ENCODE results near the gene NDUFS6.

Gene NDUFS6

DNA sequence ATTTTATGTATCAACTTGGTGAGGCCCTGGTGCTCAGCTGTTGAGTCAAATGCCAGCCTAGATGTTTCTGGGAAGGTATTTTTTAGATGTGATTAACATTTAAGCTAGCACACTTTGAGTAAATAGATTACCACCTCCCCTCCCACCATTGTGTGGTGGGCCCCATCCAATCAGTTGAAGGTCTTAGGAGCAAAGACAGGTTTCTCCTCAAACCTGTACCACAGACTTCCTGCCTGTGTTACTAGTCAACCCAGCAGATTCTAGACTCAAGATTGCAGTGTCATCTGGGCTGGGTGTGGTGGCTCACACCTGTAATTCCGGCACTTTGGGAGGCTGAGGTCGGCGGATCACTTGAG, 35.3 kb upstream of the NDUFS6 start:
- no peak for DNase-seq

DNA sequence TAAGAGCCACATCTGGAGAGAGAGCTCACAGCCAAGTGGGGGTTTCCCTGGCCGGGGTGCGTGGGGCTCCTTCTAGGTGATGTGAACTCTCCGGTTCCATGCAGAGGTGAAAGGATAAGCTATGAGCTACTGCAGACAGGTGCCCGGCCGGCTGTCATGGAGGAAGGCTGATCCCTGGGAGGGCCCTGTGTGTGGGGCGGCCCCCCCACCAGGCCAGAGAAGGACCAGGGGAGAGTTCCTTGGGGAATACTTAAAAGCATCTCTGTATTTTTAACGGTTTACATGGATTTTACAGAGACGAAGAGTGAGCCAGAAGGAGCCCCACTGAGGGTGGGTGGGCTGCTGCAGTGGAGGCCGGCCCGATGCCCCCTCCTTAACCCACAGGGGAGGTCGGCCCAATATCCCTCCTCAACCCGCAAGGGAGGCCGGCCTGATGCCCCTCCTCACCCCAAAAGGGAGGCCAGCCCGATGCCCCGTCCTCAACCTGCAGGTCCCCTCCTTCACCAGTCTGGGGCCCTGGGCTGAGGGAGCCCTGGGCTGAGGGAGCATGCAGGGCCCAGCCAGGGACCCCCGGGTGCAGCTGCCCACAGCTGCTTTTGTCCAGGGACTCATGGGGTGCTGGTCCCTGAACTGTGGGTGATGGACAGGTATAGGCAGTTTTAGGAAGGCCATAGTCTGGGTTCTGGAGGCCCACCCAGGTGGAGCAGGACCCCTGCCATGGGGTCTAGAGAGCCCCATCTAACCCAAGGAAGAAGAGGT, 33.5 kb upstream of the NDUFS6 start:
- no peak for DNase-seq

DNA sequence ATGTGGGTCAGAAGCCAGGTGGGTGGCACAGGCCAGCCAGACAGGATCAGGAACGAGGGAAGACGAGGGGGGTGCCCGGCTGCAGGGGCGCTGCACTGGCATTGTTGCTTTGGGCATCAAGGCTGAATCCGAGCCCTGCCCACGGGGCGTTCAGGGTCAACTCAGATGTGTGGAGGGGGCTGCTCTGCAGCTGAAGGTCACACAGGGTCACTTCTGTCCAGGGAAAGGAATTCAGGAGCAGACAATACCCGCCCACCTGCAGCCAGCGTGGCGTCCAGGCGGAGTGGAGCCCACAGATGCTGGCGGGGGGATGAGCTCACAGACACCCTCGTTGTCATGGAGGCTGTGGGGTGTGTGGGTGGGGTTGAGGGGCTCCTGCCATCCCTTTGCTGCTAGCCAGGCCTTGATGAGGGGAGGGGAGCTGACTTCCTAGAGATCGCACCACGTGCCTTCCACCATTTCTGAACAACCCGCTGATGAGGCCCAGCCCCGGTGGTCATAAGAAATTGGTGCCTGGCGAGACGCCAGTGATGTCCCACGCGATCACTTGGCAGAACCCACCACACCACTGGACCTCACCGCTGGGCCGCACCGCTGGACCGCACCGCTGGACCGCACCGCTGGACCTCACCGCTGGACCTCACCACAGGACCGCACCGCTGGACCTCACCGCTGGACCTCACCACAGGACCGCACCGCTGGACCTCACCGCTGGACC, 32.8 kb upstream of the NDUFS6 start:
- no peak for DNase-seq

DNA sequence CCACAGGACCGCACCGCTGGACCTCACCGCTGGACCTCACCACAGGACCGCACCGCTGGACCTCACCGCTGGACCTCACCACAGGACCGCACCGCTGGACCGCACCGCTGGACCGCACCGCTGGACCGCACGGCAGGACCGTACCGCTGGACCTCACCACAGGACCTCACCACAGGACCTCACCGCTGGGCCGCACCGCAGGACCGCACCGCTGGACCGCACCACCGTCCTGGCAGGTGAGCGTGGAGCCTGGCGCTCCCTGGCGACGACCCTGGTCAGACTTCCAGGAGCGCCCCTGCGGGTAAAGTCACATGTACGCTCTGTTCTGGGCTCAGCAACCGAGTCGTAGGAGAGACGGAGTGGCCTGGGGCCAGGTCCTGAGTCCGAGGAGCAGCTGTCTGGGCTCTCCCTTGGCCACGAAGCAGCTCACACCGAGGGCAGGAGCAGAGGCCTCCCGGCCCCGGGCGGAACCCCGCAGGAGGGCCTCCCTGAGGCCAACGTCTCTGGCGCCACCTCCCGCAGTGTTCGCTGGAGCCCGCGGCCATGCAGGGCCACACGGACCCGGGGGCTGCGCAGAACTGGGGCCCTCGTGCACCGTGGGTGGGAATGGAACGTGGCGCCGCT, 32.1 kb upstream of the NDUFS6 start:
- DNase-seq = no peak

DNA sequence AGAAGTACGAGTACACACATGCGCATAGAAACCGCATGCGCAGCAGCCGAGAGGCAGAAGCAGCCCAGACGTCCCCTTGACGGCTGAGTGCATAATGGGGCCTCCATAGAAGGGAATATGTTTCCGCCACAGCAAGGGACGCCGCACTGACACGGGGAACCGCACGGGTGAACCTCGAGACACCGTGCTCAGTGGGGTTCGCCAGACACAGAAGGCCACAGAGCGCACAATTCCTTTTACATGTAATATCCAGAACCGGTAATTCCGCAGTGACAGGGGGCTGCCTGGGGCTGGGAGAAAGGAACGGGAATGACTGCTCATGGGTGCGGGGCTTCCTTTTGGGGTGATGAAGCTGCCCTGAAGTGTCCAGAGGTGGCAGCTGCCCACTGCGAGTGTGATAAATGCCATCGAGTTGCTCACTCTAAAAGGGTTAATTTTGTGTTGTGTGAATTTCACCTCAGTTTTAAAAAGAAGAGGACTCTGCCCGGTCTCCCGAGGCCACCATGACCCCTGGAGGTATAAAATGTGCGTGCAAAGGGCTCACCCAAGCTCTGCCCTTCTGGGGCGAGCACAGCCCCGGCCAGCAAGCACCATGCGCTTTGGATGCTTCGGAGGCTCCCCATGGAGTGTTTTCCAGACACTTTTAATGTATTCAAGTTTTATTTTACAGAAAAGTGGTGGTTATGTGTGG, 31.3 kb upstream of the NDUFS6 start:
- DNase-seq = no peak

DNA sequence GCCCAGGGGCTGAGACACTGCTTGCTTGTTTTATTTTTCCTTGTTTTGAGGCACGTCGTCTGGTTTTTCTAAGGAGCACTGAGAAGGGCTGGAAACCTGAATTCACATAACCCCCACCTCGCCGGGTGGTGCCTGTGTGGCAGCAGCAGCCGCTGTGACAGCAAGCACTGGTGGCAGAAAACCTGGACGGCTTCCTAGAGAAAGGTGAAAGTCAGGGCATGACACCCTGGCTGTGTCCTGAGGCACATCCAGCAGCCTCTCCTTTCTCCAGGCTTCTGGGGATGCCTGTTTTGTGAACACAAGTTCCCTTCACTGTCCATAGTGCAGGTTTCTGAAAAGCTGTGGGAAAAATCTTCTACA, 30.8 kb upstream of the NDUFS6 start:
- no peak for DNase-seq

DNA sequence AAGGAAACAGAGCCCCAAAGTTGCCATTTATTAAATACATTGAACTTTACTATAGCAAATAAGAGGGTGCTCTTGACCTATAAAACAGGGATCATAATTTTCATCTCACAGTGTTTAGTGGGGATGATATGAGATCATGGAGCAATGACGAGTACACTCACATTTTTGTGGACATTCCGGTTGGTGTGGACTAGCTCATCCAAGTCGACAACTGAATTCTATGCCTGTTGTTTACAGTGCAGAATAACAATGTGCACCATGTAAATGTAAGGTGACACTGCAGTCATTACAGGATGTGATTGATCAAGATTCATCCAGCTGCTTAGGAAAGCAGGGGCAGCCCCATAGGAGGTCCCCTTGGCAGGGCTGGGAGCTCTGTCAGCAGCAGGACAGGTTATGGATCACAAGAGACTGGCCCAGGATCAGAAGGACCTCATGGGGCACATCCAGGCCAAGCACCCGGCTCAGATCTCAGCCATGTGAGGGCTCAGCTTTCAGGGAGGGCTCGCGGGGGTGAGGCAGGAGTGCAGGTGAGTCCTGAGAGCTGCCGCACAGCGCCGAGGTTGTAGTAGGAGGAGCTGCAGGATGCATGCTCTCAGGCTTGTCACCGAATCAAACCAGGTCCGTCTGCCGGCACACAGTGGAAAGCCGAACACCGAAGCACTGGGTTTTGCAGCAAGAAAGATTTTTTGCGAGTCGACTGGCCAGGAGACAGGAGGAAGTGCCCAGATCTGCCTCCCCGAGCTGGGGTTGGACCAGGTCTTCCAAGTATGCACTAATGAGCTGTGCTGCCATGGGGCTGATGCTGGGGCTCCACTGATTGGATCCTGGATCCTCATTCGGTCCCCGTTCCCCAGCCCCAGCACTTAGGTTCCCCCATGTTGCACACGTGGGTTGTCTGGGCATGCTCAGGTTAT, 29.8 kb upstream of the NDUFS6 start:
- no peak for DNase-seq

DNA sequence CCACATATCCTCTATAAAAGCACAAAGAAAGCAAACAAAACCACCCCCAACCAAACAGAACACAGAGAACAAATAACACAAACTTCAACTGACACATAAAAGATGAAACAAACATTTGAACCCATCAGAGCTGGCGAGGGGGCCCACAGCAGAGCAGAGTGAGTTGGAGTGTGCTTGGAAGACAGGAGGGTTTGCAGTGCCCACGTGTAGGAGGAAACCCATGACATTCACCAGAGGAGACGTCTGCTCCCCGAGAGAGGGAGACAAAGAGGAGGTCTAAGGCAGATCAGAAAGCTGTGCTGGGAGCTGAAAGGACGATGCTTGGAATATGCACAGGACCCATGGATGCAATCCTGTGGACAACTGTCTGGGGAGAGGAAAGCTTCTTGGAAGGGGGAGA, 28.6 kb upstream of the NDUFS6 start:
- DNase-seq = no peak

DNA sequence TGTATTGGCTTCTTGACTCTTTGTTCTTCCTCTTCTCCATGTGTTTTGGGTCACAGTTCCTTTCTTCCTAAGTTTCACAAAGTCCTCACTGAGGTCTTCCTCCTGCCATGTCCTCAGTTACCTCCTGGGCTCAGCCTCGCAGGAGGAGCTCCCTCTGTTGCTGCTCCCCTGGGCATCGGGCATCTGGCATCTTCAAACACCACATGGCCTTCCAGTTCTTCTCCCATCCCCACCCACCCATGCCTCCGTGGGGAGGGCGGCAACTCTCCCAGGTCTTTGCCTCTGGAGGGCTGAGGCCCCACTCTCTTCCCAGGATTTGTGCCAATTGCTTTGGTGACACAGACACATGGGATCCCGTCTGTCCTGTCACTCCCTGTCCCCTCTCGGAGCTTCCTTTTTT, 24.4 kb upstream of the NDUFS6 start:
- no peak for DNase-seq

DNA sequence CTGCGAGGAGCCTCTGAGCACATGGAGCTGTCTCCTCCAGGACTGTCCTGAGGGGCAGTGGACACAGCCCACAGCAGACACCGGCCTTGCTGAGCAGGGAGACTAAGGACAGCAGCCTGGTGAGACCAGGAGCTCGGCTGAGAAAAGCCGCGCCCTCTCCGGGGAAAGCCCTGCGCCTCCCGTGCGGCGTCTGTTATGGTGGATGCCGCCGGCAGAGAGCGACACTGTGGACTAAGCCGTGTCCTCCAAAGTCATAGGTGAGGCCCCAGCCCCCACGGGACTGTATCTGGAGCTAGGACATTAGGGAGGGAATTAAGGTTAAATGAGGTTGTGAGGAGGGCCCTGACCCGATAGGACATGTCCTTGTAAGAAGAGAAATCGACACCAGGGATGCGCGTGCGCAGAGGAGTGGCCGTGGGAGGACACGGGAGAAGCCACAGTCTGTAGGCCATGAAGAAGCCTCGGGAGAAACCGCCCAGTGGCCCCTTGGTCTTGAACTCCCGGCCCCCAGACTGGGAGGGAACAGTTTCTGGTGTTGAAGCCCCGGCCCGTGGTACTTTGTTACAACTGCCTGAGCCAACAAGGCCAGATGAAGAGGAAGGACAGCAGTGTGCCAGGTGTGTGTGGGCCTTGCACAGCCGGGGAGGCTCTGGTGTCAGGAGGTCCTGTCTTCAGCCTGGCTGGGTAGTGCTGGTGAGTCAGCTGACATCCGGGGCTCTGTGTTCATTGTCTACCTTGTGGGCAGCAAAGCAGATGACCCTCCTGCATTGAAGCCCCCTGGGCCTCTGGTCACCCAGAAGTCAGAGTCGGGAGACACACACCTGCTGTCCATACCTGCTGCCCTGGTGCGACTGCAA, 23.7 kb upstream of the NDUFS6 start:
- DNase-seq = no peak

DNA sequence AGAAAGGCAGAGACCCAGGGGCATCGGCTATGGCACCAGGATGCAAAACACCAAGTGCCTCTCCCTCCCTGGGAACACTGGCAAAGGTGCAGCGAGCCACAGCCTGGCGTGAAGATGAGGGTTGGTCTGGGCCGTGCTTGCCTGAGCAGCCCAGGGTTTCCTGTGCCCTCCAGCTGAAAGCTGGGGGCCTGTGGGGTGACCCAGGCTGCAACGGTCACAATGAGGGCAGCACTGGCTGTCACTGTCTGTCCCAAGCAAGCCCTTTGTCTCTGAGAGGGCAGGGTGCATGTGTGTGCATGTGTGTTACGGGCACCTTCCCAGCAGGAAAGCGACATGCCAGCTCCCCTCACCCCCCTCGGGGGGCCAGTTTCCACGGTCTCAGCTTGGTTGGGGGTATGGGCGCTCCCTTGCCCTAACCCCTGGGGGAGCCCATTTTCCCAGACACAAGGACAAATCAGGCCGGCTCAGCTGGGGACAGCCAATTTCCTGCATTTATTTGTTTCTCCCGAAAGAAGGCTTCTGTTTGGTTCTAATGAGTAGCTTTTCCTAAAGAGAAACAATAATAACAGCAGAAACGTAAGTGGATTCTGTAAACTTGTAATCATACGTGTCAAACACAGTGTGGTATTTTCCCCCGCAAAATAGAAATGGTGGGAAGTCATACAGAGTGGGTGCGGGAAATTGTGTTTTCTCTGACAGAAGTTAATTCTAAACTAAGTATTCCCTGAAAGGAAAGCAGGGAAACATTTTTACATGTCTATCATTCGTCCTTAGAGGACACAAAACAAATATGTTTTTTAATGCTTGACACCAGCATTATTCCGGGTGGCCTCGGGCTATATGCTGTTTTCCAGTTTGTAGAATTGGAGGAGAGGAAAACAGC, 22.8 kb upstream of the NDUFS6 start:
- DNase-seq = no peak

DNA sequence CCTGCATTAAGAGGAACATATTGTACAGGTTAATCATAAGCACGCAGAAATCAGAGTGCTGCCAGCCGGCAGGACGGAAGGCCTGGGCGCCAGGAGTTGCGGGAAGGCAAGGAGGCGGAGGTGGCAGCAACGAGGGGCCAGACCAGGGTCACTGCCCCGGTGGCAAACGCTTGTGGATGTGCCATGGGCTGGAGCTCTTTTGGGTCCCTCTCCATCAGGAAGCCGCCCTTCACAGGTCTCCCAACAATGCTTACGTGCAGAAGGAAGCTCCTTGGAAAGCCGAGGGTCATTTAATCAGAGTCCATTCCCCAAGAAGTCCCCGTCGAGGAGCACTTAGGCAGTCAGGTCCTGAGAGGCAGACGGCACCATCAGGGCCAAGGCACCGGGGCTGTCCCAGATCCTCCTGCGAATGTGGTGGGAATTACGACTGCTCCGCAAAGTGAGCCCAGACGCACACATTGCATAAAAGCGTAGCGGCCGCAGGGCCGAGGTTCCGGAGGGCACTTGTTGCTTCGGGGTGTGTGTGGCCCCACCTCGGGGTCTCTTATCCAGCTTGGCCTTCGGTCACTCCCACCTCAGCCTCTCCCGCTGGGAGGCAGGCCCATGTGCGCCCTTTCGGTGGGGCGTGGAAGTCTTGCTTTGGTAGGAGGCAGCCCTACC, 22.1 kb upstream of the NDUFS6 start:
- no peak for DNase-seq

DNA sequence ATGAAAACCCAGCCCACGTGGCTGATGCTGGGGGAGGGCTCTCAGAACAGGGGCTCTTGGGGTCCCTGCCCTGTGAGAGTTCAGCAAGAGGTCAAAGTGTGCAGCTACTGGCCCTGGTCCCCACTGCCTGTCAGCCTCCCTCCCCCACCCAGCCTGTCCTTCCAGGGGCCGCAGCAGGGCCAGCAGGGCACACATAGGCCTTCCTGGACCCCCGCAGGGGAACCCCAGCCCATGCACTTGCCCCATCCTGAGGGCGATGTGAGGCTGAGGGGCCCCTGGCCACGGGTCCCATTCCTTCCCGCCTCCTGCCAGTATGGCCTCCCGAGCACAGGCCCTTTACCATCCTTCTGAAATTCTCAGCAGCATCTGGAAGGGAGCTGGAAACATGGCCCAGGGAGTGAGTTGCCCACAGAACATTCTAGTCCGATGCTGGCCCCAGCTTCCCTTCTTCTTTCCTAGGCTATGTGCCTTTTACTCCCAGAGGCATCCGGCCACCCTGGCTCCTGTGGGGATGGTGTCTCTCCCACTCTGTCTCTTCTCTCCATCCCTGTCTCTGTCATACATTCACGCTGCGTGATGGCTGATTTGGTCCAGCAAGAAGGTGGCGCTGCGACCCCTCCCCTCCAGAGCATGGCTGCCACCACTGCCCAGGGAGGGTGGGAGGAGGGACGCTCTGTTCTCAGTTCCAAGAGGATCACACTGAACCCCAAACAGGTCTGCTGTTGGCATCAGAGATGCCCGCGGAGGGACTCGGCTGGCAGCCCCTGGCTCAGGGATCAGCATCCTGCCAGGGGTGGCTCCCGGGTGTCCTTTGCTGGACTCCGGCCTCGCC, 21.2 kb upstream of the NDUFS6 start:
- no peak for DNase-seq

DNA sequence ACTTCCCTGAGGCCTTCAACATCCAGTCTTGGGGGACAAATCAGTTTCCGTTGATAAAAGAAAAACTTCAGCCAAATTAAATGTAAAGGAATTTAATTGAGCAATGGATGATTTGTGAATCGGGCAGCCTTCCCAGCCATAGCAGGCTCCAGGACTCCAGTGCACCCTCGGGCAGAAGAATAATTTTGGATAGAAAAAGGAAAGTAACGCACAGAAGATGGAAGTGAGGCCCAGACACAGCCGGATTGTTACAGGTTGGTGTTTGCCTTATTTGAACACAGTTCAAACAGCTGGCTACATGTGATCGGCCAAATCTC, 20.6 kb upstream of the NDUFS6 start:
- no peak for DNase-seq

DNA sequence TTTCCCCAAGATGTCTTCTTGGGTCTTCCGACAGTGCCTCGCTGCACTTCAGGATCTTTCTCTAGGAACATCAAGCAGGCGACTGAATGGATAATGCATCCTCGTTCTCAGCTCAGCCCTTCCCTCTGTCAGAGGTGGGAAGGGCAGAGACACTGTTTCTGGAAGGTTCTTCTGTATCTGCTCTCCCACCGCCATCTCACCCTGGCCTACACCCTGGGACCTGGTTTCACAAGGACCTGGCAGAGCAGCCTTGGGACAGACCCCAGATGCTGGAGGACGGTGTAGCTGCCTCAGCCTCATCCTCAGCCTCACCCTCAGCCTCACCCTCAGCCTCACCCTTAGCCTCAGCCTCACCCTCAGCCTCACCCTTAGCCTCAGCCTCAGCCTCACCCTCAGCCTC, 20.1 kb upstream of the NDUFS6 start:
- no peak for DNase-seq

DNA sequence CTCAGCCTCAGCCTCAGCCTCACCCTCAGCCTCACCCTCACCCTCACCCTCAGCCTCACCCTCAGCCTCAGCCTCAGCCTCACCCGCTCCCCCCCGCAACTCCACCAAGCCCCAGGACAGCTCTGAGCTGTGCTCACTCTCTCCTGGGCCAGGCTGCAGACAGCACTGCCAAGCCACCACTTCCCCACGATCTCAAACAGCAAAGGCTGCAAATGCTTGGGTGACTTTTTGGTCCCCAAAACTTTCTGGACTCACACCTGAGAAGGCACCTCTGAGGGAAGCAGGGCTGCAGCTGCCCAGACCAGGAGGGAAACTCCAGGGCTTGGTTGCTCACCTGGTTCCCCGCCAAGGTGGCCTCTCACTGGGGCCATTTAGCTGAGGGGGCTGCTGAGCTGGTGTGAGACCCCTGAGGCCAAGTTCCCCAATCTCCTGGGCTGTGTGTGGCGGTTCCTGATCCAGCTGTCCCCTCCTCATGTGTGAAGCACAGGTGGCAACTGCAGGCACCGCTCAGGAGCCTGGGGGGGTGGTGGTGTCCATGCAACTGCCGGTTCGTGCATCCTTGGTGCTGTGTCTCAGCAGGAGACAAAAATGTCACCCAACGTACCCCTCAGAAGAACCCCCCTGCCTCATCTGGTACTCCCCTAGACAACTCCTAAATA, 19.4 kb upstream of the NDUFS6 start:
- no peak for DNase-seq

DNA sequence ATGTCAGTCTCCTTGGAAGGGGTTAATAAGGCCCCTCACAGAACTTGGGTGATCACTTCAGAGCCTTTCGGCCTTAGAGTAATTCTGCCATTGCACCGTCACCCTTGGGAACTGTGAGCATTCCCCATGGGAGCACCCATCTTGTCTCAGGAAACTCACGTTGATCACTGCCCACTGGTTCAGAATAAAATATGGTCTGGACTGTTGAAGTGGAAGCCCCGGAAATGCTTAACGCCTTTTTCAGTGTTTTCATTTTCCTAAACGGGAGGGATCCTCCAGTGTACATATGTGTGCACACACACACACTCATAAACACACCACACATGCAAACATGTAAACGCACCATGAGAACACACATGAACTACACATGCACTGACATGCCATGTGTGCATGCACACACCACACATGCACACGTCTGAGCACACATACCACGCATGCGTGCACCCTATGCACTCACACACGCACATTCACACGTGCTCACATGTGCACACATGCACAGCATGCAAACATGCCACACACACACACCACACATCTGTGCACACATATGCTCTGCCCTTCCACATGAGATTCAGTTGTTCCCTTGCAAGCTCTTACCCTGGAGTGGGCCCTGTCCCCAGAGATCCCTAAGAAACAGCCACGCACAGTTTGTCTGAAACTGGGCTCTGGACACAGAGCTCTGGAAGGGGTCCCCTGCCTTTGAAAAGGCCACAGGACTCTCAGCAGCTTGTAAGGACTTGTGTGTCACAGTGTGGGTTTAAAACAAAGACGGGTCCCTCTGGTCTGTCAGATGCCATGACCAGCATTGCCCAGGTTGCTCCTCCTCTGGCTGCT, 18.6 kb upstream of the NDUFS6 start:
- DNase-seq = no peak

DNA sequence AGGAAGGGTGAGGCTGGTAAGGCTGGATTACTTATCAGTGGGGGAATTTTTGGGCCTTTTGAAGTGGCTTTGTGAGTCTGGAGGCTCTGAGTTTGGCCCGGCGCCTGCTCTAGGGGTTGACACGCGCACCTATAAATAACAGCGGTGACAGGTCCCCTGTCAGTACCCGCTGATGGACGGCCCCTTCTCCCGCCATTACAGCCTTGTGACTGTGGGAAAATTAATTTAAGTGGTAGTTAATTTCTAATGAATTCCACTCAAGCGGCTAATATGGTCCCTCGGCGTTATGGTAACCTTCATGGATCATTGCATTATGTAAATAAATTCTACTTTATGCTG, 18.0 kb upstream of the NDUFS6 start:
- no peak for DNase-seq
